GM23338 (cell line): ENCODE data around the gene DOCK10.
"Not testable (repeated sequence)": the region's sequence is repeated elsewhere in the genome, so short reads cannot be mapped to it uniquely, and the experiment has no call there.

Experiments used
- CREB1 ChIP-seq: fragments of 250-450 bp; sonication (Bioruptor Pico); IDR thresholded peaks from 2 replicates; pipeline ENCODE4 v1.5.0; 2020; ENCODE audit warnings: low read depth, mild to moderate bottlenecking, moderate library complexity
- CTCF ChIP-seq, 2 experiments: fragments of 200-600 bp in 1 of 2; sonication (generic) in 1 of 2; conservative IDR thresholded peaks; 2 replicates each; pipeline versions ENCODE4 v1.5.1 to v1.6.1; 2016 to 2017; ENCODE audit warnings: antibody characterized with exemption in 2 of 2, low read depth in 2 of 2, mild to moderate bottlenecking in 2 of 2, moderate library complexity in 1 of 2
- EZH2 ChIP-seq: fragments of 200-600 bp; sonication (generic); IDR thresholded peaks from one replicate; pipeline ENCODE4 v1.8.0; 2017; ENCODE audit warnings: antibody characterized with exemption, mild to moderate bottlenecking, low read depth; ENCODE audit not compliant: unreplicated experiment
- JUNB ChIP-seq: IDR thresholded peaks from one replicate; pipeline ENCODE4 v1.6.1; 2016; ENCODE audit warnings: antibody characterized with exemption; ENCODE audit not compliant: unreplicated experiment
- REST ChIP-seq: IDR thresholded peaks from one replicate; pipeline ENCODE4 v1.6.1; 2018; ENCODE audit warnings: antibody characterized with exemption; ENCODE audit not compliant: unreplicated experiment

- TF ChIP-seq CTCF (conservative IDR thresholded peaks at IDR 0.05; ENCODE audit: low read depth in 2 of 2); JUNB; CREB1 (CRISPR knock-in tag); EZH2; REST: not testable (repeated sequence)
Observed at GRCh38 chr2:224917246-224917645, 125.0 kb downstream of the DOCK10 start.
